Measurements from ENCODE around the gene KCTD18.

KCTD18 gene

GRCh38 chr2:200509612-200510433, at the start of gene KCTD18:
TSS of gene KCTD18 (minus strand) at chr2:200510068. CDS start at chr2:200507016, 3,052 bp downstream.
- peak; percentile 82 to 90 for DNase-seq (ENCODE audit: low read depth in 2 of 2)

- no peak for DNase-seq (ENCODE audit: low read depth in 2 of 2)
These were observed 30.9 kb upstream of the KCTD18 start for GRCh38 chr2:200540793-200541192.

GRCh38 chr2:200538139-200538538, 28.3 kb upstream of the KCTD18 start:
- DNase-seq (ENCODE audit: low read depth in 2 of 2) = no peak

- DNase-seq (ENCODE audit: low read depth in 2 of 2) = no peak
These were observed 24.7 kb upstream of the KCTD18 start for GRCh38 chr2:200534572-200534971.

GRCh38 chr2:200533754-200534153, 23.9 kb upstream of the KCTD18 start:
- DNase-seq (ENCODE audit: low read depth in 2 of 2) = no peak

- DNase-seq (ENCODE audit: low read depth in 2 of 2) = no peak
These were observed 18.4 kb upstream of the KCTD18 start for GRCh38 chr2:200528228-200528627.

- DNase-seq (ENCODE audit: low read depth in 2 of 2) = peak; percentile 89 to 95
These were observed 16.2 kb upstream of the KCTD18 start, which contains the start of gene SGO2 for GRCh38 chr2:200525882-200526651. TSS of gene SGO2 (plus strand) at chr2:200526207. CDS start at chr2:200532976, 6,769 bp downstream.

GRCh38 chr2:200525551-200525881, 15.6 kb upstream of the KCTD18 start:
- DNase-seq (ENCODE audit: low read depth in 2 of 2) = no peak

- DNase-seq (ENCODE audit: low read depth in 2 of 2) = no peak
These were observed 15.2 kb upstream of the KCTD18 start for GRCh38 chr2:200525066-200525465.

- DNase-seq (ENCODE audit: low read depth in 2 of 2) = no peak
These were observed 13.7 kb upstream of the KCTD18 start for GRCh38 chr2:200523604-200524003.

GRCh38 chr2:200523158-200523557, 13.3 kb upstream of the KCTD18 start:
- DNase-seq (ENCODE audit: low read depth in 2 of 2) = no peak

- DNase-seq (ENCODE audit: low read depth in 2 of 2) = no peak
These were observed 5.3 kb upstream of the KCTD18 start for GRCh38 chr2:200515155-200515554.

- no peak for DNase-seq (ENCODE audit: low read depth in 2 of 2)
These were observed 645 bp downstream of the KCTD18 start for GRCh38 chr2:200509235-200509611.

- DNase-seq (ENCODE audit: low read depth in 2 of 2) = no peak
These were observed 2.7 kb downstream of the KCTD18 start for GRCh38 chr2:200507179-200507578.

- no peak for DNase-seq (ENCODE audit: low read depth in 2 of 2)
These were observed 3.2 kb downstream of the KCTD18 start for GRCh38 chr2:200506679-200507078.

GRCh38 chr2:200502196-200502595, 7.7 kb downstream of the KCTD18 start:
- DNase-seq (ENCODE audit: low read depth in 2 of 2) = no peak

GRCh38 chr2:200498402-200499162, 11.3 kb downstream of the KCTD18 start:
- DNase-seq (ENCODE audit: low read depth in 2 of 2) = no peak

- DNase-seq (ENCODE audit: low read depth in 2 of 2) = no peak
These were observed 13.2 kb downstream of the KCTD18 start for GRCh38 chr2:200496696-200497095.

- no peak for DNase-seq (ENCODE audit: low read depth in 2 of 2)
These were observed 15.8 kb downstream of the KCTD18 start for GRCh38 chr2:200494048-200494447.

- DNase-seq (ENCODE audit: low read depth in 2 of 2) = no peak
These were observed 17.2 kb downstream of the KCTD18 start for GRCh38 chr2:200492656-200493055.

- no peak for DNase-seq (ENCODE audit: low read depth in 2 of 2)
These were observed 19.9 kb downstream of the KCTD18 start for GRCh38 chr2:200490001-200490400.

GRCh38 chr2:200488169-200488568, 21.7 kb downstream of the KCTD18 start:
- DNase-seq (ENCODE audit: low read depth in 2 of 2) = no peak

All from stimulated activated CD4-positive, alpha-beta T cell treated with anti-CD3 and anti-CD28 coated beads, Interleukin-12 subunit alpha, Interleukin-12 subunit beta, amount 100 ng/mL, for 24 hours (primary cell).